Dedifferentiated amniotic fluid mesenchymal stem cell (primary cell): ENCODE measurements around the gene CNRIP1.

Source experiments
- DNase-seq: peaks from one replicate; pipeline ENCODE4 v3.0.0-alpha.2; 2016; ENCODE audit errors: extremely low spot score

Gene CNRIP1

GRCh38 chr2:68292108-68292710 lies 27.5 kb downstream of the CNRIP1 start:
- DNase-seq = no peak

GRCh38 chr2:68291314-68291713 lies 28.4 kb downstream of the CNRIP1 start:
- no peak for DNase-seq

DNA sequence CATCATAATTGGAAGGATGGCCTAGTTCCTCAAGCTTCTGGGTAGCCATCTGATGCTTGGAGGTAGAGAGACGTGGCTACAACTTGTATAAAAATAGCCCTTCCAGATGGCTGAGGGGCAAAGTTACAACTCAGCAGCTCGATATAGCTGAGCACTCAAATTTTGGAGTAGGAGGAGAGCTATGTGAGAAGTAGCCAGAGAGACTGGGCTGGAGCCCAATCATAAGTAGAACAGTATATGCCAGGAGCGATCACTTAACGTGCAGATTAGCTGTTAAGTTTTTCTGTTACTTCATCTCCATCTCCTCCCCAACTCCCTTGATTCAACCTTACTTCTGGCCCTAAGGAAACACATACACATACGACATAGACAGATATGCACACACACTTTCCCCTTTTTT lies 28.8 kb downstream of the CNRIP1 start:
- DNase-seq = no peak

GRCh38 chr2:68287580-68288441 lies 31.9 kb downstream of the CNRIP1 start:
- no peak for DNase-seq

DNA sequence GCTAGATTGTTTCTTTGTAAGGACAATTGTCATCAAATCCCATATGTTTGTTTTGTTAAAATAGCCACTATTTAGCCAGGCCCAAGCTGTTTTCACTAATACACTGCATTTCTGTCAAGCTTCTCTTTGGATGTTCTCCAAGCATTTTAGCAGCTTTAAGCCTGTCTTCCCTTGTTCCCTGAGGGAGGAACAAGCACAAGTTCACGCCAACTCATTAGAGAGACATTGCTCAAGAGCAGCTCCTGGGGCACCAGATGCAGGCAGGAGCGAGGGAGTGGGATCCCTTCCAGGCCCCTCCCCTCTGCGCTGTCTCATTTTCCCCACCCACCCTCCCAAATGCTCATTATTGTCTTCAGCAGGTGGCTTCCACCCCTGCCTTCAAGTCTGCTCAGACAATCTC lies 34.9 kb downstream of the CNRIP1 start:
- DNase-seq = peak; percentile 66

DNA sequence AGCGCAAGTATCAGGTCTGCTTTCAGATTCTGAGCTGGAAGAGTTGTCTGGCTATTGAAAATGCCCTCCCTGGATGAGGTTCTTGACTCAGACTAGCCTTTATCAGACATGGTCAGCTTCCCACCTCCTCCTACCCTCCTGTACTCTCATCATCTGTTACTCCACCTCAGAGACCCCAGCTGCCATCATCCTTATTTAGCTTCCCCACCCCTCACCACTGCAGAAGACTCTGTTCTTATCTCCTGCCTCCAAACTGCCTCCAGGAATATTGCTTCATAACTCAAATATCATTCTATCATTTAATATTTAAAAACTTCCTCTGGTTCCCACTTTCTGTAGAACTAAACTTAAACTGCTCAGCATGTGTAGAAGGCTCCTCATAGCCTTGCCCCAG lies 36.3 kb downstream of the CNRIP1 start:
- no peak for DNase-seq

- peak; percentile 32 for DNase-seq
Observed at GRCh38 chr2:68282811-68283418, 36.8 kb downstream of the CNRIP1 start.

DNA sequence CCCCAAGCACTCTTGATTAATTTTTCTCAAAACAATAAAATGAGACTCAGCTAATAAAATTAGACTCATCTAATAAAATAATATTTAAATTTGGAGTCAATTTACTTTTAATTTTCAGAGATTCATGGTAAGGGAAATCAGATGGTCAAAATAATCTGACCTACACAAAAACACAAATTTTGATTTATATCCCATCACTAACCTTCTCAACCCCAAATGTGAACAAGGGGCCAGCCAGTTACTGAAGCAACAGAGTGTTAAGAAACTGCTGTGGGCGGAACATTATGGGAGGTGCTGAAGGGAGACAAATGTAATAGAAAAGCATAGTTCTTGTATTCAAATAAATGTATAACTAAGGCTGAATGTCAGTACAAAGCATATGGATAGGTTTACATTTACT lies 39.0 kb downstream of the CNRIP1 start:
- DNase-seq = no peak

DNA sequence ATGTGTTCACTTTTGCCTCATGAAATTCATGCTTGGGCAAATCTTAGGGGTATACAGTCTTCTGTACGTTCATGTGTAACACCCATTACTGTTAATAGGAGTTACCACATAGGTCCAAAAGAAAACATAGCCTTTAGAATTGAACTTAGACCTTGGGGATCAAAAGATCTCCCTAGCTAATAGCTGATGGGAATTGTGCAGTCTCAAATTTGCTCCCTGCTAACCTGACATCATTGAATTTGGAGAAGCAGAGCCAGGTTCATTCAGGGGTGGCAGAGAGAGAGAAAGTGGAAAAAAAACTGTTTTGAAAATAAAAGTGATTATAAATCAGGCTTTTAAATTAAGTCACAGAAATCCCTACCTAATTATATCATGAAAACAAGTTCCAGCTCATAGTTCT lies 39.4 kb downstream of the CNRIP1 start:
- DNase-seq = no peak

- no peak for DNase-seq
Observed at GRCh38 chr2:68279691-68280090, 40.1 kb downstream of the CNRIP1 start.

DNA sequence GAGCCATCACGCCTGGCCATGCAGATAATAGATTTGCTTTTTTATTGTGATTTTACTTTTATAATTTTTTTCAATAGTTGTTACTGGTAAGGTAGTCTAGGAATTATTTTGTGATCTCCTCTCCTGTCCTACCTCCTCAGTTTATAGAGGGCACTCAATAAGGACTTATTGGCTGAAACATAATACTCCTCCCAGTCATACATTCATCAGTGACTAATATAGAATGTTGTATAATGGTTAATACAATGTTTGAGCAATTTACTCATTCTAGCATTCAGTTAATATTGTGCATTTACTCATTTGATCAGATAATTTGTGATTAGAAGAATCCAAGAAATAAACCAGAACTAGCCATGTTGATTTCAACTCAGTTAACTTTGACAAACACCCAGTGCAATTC lies 41.6 kb downstream of the CNRIP1 start:
- no peak for DNase-seq

GRCh38 chr2:68274022-68274421 lies 45.7 kb downstream of the CNRIP1 start:
- DNase-seq = no peak

GRCh38 chr2:68272246-68272994 lies 47.3 kb downstream of the CNRIP1 start:
- no peak for DNase-seq

DNA sequence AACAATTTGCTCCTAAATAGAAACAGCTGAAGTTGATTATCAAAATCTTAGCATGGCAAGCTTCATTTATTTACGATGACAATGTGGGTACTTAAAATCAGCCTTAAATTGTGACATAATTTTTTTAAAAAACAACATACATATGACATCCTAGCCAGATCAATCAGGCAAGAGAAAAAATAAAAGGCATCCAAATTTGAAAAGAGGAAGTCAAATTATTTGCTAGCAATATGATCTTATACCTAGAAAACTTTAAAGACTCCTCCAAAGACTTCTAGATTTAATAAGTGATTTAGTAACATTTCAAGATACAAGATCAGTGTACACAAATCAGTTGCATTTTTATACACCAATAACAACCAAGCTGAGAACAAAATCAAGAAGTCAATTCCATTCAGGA lies 53.1 kb downstream of the CNRIP1 start:
- no peak for DNase-seq

- no peak for DNase-seq
Observed at GRCh38 chr2:68263632-68264031, 56.1 kb downstream of the CNRIP1 start.

DNA sequence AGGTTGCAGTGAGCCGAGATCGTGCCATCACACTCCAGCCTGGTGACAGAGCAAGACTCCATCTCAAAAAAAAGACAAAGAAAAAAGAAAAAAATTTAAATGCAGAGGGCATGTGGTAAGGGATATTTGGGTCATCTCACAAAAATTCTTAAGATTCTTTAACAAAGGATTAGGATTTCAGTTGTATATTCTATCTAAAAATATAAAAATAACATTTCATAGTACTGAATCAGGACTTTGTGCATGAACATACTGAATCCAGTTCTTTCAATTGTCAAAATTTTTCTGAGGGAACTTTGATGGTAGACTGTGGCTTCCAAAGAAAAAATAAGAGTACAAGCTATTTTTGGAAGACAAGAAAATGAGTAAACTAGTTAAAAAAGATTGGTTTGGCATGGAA lies 60.9 kb downstream of the CNRIP1 start:
- DNase-seq = peak; percentile 59

DNA sequence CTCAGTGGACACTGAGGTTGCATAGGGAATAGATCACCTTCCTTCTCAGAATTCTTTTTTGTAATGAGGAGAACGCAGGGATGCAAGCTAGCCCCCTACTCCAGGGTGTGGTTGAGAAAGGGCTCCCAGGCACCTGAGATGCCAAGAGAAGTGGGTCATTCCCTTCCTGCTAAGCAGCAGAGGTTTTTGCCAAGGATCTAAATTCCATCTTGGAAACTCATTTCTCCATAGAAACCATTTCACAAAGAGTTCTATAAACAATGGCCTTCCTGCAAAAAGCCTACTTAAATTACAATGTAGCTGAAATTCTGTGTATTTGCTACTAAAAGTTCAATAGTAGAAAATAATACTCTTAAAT lies 63.7 kb downstream of the CNRIP1 start:
- DNase-seq = peak; percentile 67

DNA sequence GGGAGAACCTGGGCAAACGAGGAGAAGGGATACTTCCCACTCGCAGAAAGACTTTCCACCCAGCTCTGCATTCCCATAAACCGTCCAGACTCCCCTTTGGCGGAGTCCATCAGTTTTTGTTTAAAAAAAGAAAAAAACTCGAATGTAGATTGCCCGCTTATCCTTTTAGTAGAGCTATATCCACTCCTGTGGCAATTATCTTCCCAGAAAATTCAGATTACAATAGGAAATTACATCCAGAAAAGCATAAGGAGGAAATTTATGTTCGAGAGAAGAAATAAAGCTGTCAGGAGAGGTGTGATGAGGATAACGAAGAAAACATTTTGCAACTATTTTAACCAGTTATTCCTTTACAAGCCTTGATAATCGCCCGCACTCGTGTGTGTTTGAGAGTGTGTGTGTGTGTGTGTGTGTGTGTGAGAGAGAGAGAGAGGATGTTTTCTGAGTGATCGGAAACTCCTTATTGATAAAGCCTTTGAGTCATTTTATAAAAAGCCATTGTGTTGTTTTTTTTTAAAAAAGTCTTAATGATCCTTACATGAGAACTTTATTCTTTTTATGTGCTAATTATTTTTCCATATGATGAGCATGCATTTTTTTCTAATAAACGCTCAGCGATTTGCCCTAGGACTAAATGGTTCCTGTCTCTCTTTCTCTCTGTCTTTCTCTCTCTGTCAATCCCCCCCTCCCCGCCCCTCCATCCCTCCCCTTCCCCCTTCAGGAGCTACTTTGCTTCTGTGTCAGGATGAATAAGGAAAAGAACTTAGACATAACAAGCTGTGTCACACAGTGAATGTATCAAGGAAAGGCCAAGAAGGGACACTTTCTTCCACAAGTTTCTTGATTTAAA lies 66.3 kb downstream of the CNRIP1 start:
- DNase-seq = peak; percentile 17

- DNase-seq = peak; percentile 92
Observed at GRCh38 chr2:68252400-68253218, 67.1 kb downstream of the CNRIP1 start, which contains the start of gene PPP3R1. Gene PPP3R1, minus strand, starts transcription at chr2:68252532. Its CDS starts 405 bp downstream, at chr2:68252127.

GRCh38 chr2:68251855-68252399 lies 67.8 kb downstream of the CNRIP1 start:
- DNase-seq = no peak
